ENCODE results near the gene MTMR11. TPM values are rescaled to one million over a fixed set of nuclear protein-coding genes. Genes with fewer than 3 reads are reported as not detected.

Gene MTMR11
- total and polyA plus RNA-seq, 9 of the 15 experiments (the other 6 are each of a cell fraction or from before 2014, with no cell fraction given): 0.09 to 1.6 (median 0.51) TPM

DNA sequence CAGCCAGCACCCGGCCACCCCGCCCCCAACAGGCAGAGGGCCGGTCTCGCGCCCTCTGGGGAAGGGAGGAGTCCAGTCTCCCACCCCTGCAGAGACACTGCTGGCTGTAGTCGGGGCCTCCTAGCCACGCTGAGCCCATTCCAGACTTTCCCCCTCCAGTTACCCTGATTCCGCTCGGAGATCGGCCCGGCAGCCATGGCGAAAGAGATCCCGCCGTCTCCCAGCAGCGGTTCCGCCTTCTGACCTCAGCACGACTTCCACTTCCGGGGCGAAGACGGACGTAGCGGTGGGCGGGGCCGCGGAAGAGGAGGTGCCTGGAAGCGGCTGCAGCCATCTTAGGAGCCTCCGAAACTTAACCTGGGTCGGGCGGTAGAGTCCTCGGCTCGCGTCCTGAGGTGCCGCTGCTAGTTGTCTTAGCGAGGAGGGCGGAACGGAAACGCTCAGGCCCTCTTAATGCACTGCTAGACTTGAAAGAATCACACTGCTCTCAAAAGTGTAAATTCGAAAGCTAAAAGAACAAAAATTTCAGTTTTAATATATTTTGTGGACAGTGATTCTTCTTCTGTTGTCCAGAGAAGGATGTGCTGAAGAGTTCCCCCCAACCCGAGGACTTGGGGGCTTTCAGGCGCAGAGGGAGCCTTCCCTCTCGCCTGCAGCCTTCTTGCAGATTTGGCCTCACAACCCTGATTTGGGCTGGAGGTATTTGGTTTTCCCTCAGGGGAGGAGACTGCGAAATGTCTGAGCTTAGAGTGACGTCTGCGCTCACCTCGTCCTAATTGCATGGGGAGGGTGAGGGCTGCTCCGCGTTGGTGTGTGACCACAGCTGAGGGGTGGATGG is 8.9 kb downstream of the MTMR11 start, which contains the start of gene SF3B4 (continued):
- TF ChIP-seq, protein P1, sequence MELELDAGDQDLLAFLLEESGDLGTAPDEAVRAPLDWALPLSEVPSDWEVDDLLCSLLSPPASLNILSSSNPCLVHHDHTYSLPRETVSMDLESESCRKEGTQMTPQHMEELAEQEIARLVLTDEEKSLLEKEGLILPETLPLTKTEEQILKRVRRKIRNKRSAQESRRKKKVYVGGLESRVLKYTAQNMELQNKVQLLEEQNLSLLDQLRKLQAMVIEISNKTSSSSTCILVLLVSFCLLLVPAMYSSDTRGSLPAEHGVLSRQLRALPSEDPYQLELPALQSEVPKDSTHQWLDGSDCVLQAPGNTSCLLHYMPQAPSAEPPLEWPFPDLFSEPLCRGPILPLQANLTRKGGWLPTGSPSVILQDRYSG (tag; conservative IDR thresholded peaks at IDR 0.05; ENCODE audit: low read depth): no peak
- TF ChIP-seq, protein P2, sequence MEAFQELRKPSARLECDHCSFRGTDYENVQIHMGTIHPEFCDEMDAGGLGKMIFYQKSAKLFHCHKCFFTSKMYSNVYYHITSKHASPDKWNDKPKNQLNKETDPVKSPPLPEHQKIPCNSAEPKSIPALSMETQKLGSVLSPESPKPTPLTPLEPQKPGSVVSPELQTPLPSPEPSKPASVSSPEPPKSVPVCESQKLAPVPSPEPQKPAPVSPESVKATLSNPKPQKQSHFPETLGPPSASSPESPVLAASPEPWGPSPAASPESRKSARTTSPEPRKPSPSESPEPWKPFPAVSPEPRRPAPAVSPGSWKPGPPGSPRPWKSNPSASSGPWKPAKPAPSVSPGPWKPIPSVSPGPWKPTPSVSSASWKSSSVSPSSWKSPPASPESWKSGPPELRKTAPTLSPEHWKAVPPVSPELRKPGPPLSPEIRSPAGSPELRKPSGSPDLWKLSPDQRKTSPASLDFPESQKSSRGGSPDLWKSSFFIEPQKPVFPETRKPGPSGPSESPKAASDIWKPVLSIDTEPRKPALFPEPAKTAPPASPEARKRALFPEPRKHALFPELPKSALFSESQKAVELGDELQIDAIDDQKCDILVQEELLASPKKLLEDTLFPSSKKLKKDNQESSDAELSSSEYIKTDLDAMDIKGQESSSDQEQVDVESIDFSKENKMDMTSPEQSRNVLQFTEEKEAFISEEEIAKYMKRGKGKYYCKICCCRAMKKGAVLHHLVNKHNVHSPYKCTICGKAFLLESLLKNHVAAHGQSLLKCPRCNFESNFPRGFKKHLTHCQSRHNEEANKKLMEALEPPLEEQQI (IDR thresholded peaks at IDR 0.05): no peak
- TF ChIP-seq, protein P3, sequence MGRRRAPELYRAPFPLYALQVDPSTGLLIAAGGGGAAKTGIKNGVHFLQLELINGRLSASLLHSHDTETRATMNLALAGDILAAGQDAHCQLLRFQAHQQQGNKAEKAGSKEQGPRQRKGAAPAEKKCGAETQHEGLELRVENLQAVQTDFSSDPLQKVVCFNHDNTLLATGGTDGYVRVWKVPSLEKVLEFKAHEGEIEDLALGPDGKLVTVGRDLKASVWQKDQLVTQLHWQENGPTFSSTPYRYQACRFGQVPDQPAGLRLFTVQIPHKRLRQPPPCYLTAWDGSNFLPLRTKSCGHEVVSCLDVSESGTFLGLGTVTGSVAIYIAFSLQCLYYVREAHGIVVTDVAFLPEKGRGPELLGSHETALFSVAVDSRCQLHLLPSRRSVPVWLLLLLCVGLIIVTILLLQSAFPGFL (CRISPR knock-in tag; IDR thresholded peaks at IDR 0.05): peak; percentile 95; the same call in 1 of the 2 replicates
- no peak for TF ChIP-seq MEF2A (IDR thresholded peaks at IDR 0.05; ENCODE audit: control insufficient read depth, low read depth, low read length)
- TF ChIP-seq PPARD (CRISPR knock-in tag; IDR thresholded peaks at IDR 0.05): no peak
- no peak for TF ChIP-seq THRAP3 (IDR thresholded peaks at IDR 0.05; ENCODE audit: borderline replicate concordance)
- no peak for TF ChIP-seq SREBF2 (CRISPR knock-in tag; IDR thresholded peaks at IDR 0.05)
- no peak for TF ChIP-seq ZNF57 (CRISPR knock-in tag; IDR thresholded peaks at IDR 0.05)
- TF ChIP-seq ZNF282 (CRISPR knock-in tag; IDR thresholded peaks at IDR 0.05): no peak
- TF ChIP-seq, protein P4, sequence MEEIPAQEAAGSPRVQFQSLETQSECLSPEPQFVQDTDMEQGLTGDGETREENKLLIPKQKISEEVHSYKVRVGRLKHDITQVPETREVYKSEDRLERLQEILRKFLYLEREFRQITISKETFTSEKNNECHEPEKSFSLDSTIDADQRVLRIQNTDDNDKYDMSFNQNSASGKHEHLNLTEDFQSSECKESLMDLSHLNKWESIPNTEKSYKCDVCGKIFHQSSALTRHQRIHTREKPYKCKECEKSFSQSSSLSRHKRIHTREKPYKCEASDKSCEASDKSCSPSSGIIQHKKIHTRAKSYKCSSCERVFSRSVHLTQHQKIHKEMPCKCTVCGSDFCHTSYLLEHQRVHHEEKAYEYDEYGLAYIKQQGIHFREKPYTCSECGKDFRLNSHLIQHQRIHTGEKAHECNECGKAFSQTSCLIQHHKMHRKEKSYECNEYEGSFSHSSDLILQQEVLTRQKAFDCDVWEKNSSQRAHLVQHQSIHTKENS (CRISPR knock-in tag; IDR thresholded peaks at IDR 0.05): no peak
- TF ChIP-seq MAFK (IDR thresholded peaks at IDR 0.05; ENCODE audit: low read length): no peak
- peak; percentile 90 for TF ChIP-seq KDM5B (IDR thresholded peaks at IDR 0.05; ENCODE audit: insufficient replicate concordance, low read depth, low read length)
- TF ChIP-seq, protein P5, sequence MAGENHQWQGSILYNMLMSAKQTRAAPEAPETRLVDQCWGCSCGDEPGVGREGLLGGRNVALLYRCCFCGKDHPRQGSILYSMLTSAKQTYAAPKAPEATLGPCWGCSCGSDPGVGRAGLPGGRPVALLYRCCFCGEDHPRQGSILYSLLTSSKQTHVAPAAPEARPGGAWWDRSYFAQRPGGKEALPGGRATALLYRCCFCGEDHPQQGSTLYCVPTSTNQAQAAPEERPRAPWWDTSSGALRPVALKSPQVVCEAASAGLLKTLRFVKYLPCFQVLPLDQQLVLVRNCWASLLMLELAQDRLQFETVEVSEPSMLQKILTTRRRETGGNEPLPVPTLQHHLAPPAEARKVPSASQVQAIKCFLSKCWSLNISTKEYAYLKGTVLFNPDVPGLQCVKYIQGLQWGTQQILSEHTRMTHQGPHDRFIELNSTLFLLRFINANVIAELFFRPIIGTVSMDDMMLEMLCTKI (IDR thresholded peaks at IDR 0.05; ENCODE audit: partially characterized antibody): no peak
- TF ChIP-seq XRCC3 (IDR thresholded peaks at IDR 0.05): no peak
- TF ChIP-seq ZNF175 (CRISPR knock-in tag; IDR thresholded peaks at IDR 0.05; ENCODE audit: low read depth): no peak
- TF ChIP-seq RCOR1 (IDR thresholded peaks at IDR 0.05; ENCODE audit: borderline replicate concordance in 1 of 2, low read depth in 2 of 2, low read length in 2 of 2): no peak
- no peak for TF ChIP-seq SAFB (IDR thresholded peaks at IDR 0.05; ENCODE audit: borderline replicate concordance, low read depth, low read length)
- TF ChIP-seq, protein P6, sequence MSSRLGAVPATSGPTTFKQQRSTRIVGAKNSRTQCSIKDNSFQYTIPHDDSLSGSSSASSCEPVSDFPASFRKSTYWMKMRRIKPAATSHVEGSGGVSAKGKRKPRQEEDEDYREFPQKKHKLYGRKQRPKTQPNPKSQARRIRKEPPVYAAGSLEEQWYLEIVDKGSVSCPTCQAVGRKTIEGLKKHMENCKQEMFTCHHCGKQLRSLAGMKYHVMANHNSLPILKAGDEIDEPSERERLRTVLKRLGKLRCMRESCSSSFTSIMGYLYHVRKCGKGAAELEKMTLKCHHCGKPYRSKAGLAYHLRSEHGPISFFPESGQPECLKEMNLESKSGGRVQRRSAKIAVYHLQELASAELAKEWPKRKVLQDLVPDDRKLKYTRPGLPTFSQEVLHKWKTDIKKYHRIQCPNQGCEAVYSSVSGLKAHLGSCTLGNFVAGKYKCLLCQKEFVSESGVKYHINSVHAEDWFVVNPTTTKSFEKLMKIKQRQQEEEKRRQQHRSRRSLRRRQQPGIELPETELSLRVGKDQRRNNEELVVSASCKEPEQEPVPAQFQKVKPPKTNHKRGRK (tag; IDR thresholded peaks at IDR 0.05): no peak

All from K562 (cell line).